ENCODE results near the gene PHF13.

PHF13 gene

GRCh38 chr1:6613361-6614018, at the start of gene PHF13:
Gene PHF13, plus strand, starts transcription at chr1:6613731. Its CDS starts 336 bp downstream, at chr1:6614067.
- TF ChIP-seq, protein P1, sequence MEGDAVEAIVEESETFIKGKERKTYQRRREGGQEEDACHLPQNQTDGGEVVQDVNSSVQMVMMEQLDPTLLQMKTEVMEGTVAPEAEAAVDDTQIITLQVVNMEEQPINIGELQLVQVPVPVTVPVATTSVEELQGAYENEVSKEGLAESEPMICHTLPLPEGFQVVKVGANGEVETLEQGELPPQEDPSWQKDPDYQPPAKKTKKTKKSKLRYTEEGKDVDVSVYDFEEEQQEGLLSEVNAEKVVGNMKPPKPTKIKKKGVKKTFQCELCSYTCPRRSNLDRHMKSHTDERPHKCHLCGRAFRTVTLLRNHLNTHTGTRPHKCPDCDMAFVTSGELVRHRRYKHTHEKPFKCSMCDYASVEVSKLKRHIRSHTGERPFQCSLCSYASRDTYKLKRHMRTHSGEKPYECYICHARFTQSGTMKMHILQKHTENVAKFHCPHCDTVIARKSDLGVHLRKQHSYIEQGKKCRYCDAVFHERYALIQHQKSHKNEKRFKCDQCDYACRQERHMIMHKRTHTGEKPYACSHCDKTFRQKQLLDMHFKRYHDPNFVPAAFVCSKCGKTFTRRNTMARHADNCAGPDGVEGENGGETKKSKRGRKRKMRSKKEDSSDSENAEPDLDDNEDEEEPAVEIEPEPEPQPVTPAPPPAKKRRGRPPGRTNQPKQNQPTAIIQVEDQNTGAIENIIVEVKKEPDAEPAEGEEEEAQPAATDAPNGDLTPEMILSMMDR (IDR thresholded peaks at IDR 0.05; ENCODE audit: low read depth, low read length, missing control alignments), result no peak
- H3K4me3 ChIP-seq (ENCODE audit: low read depth, low read length), result peak within 1 kb of the TSS; percentile 79
- DNase-seq (ENCODE audit: low read depth), result peak; percentile 98
- in situ Hi-C loops (cut with HindIII; ENCODE audit: low sequenced_read_pairs), result no loop called here

DNA sequence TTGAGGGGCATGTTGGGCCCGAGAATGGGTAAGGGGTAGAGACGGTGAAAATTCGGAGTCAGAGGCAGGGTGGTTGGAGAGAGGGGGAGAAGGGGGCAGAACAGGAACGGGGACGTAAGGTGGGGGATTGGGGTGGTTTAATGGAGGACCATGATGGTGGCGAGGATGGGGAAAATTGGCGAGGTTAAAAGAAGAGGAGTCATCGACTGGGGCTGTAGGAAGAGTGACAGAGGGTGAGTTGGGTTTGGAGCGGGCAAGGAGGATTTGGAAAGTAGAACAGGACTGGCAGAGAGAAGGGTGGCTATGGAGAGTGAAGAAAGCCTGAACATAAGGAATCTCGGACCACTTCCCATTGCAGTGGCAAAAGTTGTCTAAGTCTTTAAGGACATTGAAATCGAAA, 44.5 kb upstream of the PHF13 start:
- H3K4me3 ChIP-seq (ENCODE audit: low read depth, low read length), result no peak overlapping the region
- in situ Hi-C loops (cut with HindIII; ENCODE audit: low sequenced_read_pairs), result no loop called here
- TF ChIP-seq, protein P1 (IDR thresholded peaks at IDR 0.05; ENCODE audit: low read depth, low read length, missing control alignments), result no peak
- DNase-seq (ENCODE audit: low read depth), result no peak

- DNase-seq (ENCODE audit: low read depth), result no peak
- in situ Hi-C loops (cut with HindIII; ENCODE audit: low sequenced_read_pairs), result no loop called here
- TF ChIP-seq, protein P1 (IDR thresholded peaks at IDR 0.05; ENCODE audit: low read depth, low read length, missing control alignments), result no peak
- H3K4me3 ChIP-seq (ENCODE audit: low read depth, low read length), result no peak overlapping the region
Measured at GRCh38 chr1:6570100-6570499, 43.4 kb upstream of the PHF13 start.

- TF ChIP-seq, protein P1 (IDR thresholded peaks at IDR 0.05; ENCODE audit: low read depth, low read length, missing control alignments), result no peak
- in situ Hi-C loops (cut with HindIII; ENCODE audit: low sequenced_read_pairs), result no loop called here
- DNase-seq (ENCODE audit: low read depth), result no peak
- no peak overlapping the region for H3K4me3 ChIP-seq (ENCODE audit: low read depth, low read length)
Measured at GRCh38 chr1:6570987-6571386, 42.5 kb upstream of the PHF13 start.

DNA sequence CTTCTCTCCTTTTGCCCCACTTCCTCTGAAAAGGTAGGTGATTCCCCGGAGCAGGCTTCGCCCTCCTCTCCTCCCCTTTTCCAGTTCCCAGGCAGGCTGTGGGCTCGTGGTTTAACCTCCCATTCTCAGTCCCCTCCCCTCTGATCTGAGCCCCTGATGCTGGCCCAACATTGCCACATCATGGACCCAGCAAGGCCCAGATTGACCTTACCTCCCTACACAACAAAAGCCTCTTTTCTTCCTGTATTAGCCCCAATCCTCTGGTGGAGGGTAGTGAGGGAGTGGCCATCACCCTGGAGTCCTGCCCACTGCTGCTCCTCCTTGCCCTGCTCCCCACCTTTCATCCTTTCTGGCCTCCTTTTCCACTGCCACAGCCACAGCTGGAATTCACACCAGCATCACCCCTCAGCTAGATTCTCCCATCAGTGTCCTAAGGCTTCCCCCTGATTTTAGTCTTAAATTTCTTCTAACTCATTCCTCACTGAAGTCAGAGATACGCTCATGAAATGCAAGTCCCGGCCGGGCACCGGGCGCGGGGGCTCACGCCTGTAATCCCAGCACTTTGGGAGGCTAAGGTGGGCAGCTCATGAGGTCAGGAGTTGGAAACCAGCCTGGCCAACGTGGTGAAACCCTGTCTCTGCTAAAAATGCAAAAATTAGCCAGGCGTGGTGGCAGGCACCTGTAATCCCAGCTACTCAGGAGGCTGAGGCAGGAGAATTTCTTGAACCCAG, 40.7 kb upstream of the PHF13 start:
- H3K4me3 ChIP-seq (ENCODE audit: low read depth, low read length), result no peak overlapping the region
- in situ Hi-C loops (cut with HindIII; ENCODE audit: low sequenced_read_pairs), result no loop called here
- TF ChIP-seq, protein P1 (IDR thresholded peaks at IDR 0.05; ENCODE audit: low read depth, low read length, missing control alignments), result no peak
- no peak for DNase-seq (ENCODE audit: low read depth)

DNA sequence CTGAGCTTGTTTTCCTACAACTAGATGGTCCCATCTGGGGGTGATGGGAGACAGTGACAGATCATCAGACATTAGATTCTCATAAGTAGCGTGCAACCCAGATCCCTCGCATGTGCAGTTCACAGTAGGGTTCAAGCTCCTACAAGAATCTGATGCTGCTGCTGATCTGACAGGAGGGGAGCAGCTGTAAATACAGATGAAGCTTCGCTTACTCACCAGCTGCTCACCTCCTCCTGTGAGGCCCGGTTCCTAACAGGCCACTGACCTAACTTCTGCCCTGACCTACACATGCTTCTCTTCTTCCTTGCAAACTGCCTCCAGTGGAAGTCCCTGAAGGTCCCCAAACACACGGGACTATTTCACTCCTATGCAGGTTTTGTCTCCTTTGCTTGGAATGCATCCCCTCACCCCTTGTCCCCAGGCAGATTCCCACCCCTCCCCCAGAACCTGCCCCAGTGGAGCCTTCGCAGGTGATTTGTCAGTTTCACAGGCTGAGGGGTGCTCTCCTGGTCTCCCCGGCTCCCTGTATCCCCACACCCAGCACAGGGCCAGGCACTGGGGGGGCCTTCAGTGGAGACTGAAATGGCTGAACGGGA, 39.4 kb upstream of the PHF13 start:
- in situ Hi-C loops (cut with HindIII; ENCODE audit: low sequenced_read_pairs), result no loop called here
- TF ChIP-seq, protein P1 (IDR thresholded peaks at IDR 0.05; ENCODE audit: low read depth, low read length, missing control alignments), result no peak
- DNase-seq (ENCODE audit: low read depth), result no peak
- no peak overlapping the region for H3K4me3 ChIP-seq (ENCODE audit: low read depth, low read length)
